ENCODE results near the gene BCL2L12. TPM values are rescaled to one million over a fixed set of nuclear protein-coding genes. Genes with fewer than 3 reads are reported as not detected.

The BCL2L12 gene
- total RNA-seq, 4 donors from 2014 or later = 4.7 to 8.1 (median 7.2) TPM

DNA sequence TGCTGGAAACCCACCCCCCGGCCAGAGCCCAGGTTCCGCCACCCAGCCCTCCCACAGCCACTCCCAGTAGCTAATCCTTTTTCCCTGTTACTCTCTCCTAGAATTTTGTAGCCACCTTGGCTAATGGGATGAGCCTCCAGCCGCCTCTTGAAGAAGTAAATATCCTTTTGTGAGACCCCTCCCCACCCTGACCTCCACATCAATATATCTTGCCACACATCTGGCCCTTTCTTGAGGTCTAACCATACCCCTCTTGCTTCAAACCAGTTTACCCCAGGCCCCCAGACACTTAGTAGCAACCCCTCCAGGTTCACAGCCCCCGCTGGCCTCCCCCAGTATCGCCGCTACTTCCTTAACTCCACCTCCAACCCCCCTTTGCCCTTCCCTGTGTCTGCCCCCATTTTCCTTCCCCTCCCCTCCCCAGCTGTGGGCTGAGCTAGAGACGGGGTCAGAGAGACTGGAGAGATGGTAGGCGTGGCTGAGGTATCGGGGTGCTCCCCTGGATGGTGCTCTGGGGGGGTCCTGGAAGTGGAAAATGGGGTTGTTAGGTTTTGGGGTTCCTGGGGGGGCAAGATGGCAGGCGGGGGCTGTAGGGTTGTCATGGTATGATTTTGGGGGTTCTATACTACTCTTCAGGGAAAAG, 14.2 kb downstream of the BCL2L12 start:
- H3K27ac ChIP-seq = peak overlapping the region in 1 of 3 donors; percentile 46
- H3K27me3 ChIP-seq = no peaks in the 10 kb centered on the region
- WGBS, 2 donors = 66 to 73% methylated on average over 10 of the region's 10 CpGs
- intact Hi-C loops (cut with DNase I) = no loop called here
- H3K4me1 ChIP-seq = peaks cover 9 to 31% of the 10 kb centered on the region in 2 donors
- H3K4me3 ChIP-seq (replicated peaks in 1 of 3) = no peak overlapping the region
- peaks cover 29 to 32% of the 10 kb centered on the region in 2 donors for H3K36me3 ChIP-seq
- H3K9me3 ChIP-seq = no peaks in the 10 kb centered on the region
- DNase-seq = no peak
- TF ChIP-seq POLR2A (IDR thresholded peaks at IDR 0.05) = no peak
- TF ChIP-seq, protein P1, sequence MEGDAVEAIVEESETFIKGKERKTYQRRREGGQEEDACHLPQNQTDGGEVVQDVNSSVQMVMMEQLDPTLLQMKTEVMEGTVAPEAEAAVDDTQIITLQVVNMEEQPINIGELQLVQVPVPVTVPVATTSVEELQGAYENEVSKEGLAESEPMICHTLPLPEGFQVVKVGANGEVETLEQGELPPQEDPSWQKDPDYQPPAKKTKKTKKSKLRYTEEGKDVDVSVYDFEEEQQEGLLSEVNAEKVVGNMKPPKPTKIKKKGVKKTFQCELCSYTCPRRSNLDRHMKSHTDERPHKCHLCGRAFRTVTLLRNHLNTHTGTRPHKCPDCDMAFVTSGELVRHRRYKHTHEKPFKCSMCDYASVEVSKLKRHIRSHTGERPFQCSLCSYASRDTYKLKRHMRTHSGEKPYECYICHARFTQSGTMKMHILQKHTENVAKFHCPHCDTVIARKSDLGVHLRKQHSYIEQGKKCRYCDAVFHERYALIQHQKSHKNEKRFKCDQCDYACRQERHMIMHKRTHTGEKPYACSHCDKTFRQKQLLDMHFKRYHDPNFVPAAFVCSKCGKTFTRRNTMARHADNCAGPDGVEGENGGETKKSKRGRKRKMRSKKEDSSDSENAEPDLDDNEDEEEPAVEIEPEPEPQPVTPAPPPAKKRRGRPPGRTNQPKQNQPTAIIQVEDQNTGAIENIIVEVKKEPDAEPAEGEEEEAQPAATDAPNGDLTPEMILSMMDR (IDR thresholded peaks at IDR 0.05) = no peak

DNA sequence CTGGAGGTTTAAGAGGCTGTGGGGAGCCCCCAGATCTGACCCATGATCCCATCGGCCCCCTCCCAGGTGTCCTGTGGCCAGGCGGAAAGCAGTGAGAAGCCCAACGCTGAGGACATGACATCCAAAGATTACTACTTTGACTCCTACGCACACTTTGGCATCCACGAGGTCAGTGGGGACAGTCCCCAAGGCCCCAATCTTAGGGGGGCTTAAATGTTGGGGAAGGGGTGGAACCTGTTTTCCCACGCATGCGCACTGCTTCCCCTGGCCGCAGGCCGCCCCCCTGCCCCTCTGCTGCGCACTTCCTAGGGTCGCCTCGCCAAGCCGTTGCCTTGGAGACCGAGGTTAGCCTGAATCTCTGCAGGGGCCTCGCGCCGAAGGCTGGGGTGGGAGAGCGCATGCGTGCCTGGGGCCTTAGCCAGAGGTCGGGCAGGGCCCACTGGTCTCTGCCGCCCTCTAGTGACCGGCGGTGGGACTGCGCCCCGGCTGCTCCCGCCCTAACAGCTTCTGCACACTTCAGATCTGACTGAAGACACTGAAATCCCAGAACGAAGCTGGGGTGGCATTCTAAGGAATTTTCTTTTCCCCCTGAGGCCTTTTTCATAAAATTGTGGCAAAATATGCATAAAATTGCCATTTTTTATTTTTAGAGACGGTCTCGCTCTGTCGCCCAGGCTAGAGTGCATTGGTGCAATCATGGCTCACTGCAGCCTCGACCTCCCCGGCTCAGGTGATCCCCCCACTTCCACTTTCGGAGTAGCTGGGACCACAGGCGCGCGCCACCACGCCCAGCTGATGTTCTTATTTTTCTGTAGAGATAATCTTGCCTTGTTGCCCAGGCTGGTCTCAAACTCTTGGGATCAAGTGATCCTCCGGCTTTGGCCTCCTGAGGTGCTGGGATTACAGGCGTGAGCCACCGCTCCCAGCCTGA, 15.0 kb downstream of the BCL2L12 start:
- H3K27me3 ChIP-seq = no peaks in the 10 kb centered on the region
- DNase-seq = peak; percentile 87 to 88
- WGBS, 2 donors = 47 to 49% methylated on average over 26 to 28 of the region's 40 CpGs
- H3K4me1 ChIP-seq = peaks cover 9 to 28% of the 10 kb centered on the region in 2 donors
- H3K9me3 ChIP-seq = no peaks in the 10 kb centered on the region
- peaks cover 34 to 40% of the 10 kb centered on the region in 2 donors for H3K36me3 ChIP-seq
- TF ChIP-seq, protein P1 (IDR thresholded peaks at IDR 0.05) = peak; percentile 92 to 100 (median 99)
- no peak for TF ChIP-seq POLR2A (IDR thresholded peaks at IDR 0.05)
- no peak overlapping the region for H3K4me3 ChIP-seq (replicated peaks in 1 of 3)
- intact Hi-C loops (cut with DNase I) = no loop called here
- peak overlapping the region in 2 of 3 donors; percentile 31 to 46 for H3K27ac ChIP-seq

DNA sequence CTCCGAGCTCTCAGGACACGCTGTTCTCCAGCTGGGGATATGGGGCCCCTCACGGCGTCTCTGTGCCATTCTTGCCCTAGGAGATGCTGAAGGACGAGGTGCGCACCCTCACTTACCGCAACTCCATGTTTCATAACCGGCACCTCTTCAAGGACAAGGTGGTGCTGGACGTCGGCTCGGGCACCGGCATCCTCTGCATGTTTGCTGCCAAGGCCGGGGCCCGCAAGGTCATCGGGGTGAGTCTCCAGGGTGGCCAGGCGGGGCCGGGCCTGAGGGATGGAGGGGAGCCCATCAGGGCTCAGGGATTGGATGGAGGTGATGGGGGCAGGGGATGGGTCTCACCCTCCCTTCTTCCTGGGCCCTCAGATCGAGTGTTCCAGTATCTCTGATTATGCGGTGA, 16.1 kb downstream of the BCL2L12 start:
- Histone ChIP-seq H3K27ac (no peak overlapping the region), H3K27me3 (no peaks in the 10 kb centered on the region), H3K4me3 (replicated peaks in 1 of 3) (no peak overlapping the region), H3K36me3 (peaks cover 42 to 49% of the 10 kb centered on the region in 2 donors), H3K9me3 (no peaks in the 10 kb centered on the region), H3K4me1 (peaks cover 9 to 23% of the 10 kb centered on the region in 2 donors)
- intact Hi-C loops (cut with DNase I) = no loop called here
- no peak for TF ChIP-seq POLR2A (IDR thresholded peaks at IDR 0.05)
- TF ChIP-seq, protein P1 (IDR thresholded peaks at IDR 0.05) = no peak
- no peak for DNase-seq
- WGBS, 2 donors = 90 to 96% methylated on average over 17 to 19 of the region's 19 CpGs

DNA sequence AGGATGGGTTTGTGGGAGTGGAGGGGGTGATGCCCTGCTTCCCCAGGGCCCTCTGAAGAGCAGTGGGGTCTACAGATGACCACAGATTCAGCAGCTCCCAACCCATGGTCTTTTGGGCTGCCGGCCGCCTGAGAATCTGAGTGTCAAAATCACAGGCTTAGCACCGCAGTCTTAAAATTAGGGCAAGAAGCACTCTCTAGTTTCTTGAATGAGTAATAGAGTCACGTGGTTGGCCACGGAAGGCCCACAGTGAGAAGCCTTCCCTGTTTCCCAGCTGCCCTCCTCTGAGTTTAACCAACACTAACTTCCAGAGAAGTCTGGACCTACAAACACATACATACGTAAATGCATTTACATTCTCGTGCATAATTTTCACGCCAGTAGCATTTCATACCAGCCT, 16.5 kb downstream of the BCL2L12 start:
- Histone ChIP-seq H3K4me3 (replicated peaks in 1 of 3) (no peak overlapping the region), H3K27me3 (no peaks in the 10 kb centered on the region), H3K9me3 (no peaks in the 10 kb centered on the region), H3K27ac (no peak overlapping the region), H3K4me1 (peaks cover 9 to 23% of the 10 kb centered on the region in 2 donors), H3K36me3 (peaks cover 42 to 54% of the 10 kb centered on the region in 2 donors)
- intact Hi-C loops (cut with DNase I) = no loop called here
- no peak for DNase-seq
- WGBS, 2 donors = 90 to 92% methylated on average over 8 of the region's 8 CpGs
- TF ChIP-seq, protein P1 (IDR thresholded peaks at IDR 0.05) = no peak
- no peak for TF ChIP-seq POLR2A (IDR thresholded peaks at IDR 0.05)
